GM23338 (cell line): ENCODE measurements around the gene RAPGEF5. TPM values are rescaled to one million over a fixed set of nuclear protein-coding genes. Genes with fewer than 3 reads are reported as not detected.

Experiments
- ATAC-seq: fragments of 200-7000 bp; cut with Tn5 transposase; 3 replicates; pipeline ENCODE4 v1.9.1; 2020
- DNase-seq: peaks from one replicate; pipeline ENCODE4 v3.0.0-alpha.2; 2015; ENCODE audit warnings: low spot score
- H2AFZ ChIP-seq: fragments of 200-600 bp; sonication (generic); 2 replicates; pipeline ENCODE4 v1.8.0; 2016; ENCODE audit warnings: antibody characterized with exemption, mild to moderate bottlenecking, moderate library complexity
- H3F3A ChIP-seq: fragments of 200-600 bp; sonication (generic); replicated peaks from 2 replicates; pipeline ENCODE4 v1.8.0; 2017; ENCODE audit warnings: antibody characterized with exemption, mixed run types, low read depth
- H3K27ac ChIP-seq: fragments of 200-600 bp; sonication (generic); 2 replicates; pipeline ENCODE4 v1.6.1; 2016; ENCODE audit warnings: low read depth
- H3K27me3 ChIP-seq: fragments of 200-600 bp; sonication (generic); 2 replicates; pipeline ENCODE4 v1.8.0; 2016; ENCODE audit warnings: mild to moderate bottlenecking, mixed run types, moderate library complexity; ENCODE audit not compliant: insufficient read depth
- H3K36me3 ChIP-seq: fragments of 200-600 bp; sonication (generic); 2 replicates; pipeline ENCODE4 v1.8.0; 2016; ENCODE audit warnings: mild to moderate bottlenecking; ENCODE audit not compliant: insufficient read depth
- H3K4me1 ChIP-seq: fragments of 200-600 bp; sonication (generic); 2 replicates; pipeline ENCODE4 v1.8.0; 2016; ENCODE audit warnings: mild to moderate bottlenecking, moderate library complexity; ENCODE audit not compliant: insufficient read depth
- H3K4me2 ChIP-seq: fragments of 200-600 bp; sonication (generic); 2 replicates; pipeline ENCODE4 v1.7.1; 2017; ENCODE audit warnings: mixed run types
- H3K4me3 ChIP-seq: fragments of 200-600 bp; sonication (generic); 2 replicates; pipeline ENCODE4 v1.6.1; 2016; ENCODE audit warnings: mixed run types
- H3K79me2 ChIP-seq: fragments of 200-600 bp; sonication (generic); replicated peaks from 2 replicates; pipeline ENCODE4 v1.8.0; 2017; ENCODE audit warnings: mild to moderate bottlenecking; ENCODE audit not compliant: insufficient read depth
- H3K9me2 ChIP-seq: fragments of 200-600 bp; sonication (generic); 2 replicates; pipeline ENCODE4 v1.8.0; 2017; ENCODE audit not compliant: insufficient read depth
- H4K20me1 ChIP-seq: fragments of 200-600 bp; sonication (generic); replicated peaks from 2 replicates; pipeline ENCODE4 v1.8.0; 2017; ENCODE audit warnings: mild to moderate bottlenecking; ENCODE audit not compliant: insufficient read depth
- H3K27ac Mint-ChIP-seq: 2 replicates; pipeline ENCODE4 v1.8.0; 2020; ENCODE audit warnings: inconsistent platforms, mild to moderate bottlenecking, moderate library complexity, mixed read lengths
- H3K27me3 Mint-ChIP-seq: 3 replicates; pipeline ENCODE4 v1.8.0; 2022; ENCODE audit warnings: low read depth, mild to moderate bottlenecking, moderate library complexity, mixed read lengths, inconsistent platforms; ENCODE audit not compliant: insufficient read depth, poor library complexity
- H3K36me3 Mint-ChIP-seq: 3 replicates; pipeline ENCODE4 v1.8.0; 2021; ENCODE audit warnings: low read depth, mild to moderate bottlenecking, inconsistent platforms, moderate library complexity, mixed read lengths
- H3K4me1 Mint-ChIP-seq: 3 replicates; pipeline ENCODE4 v1.8.0; 2020; ENCODE audit warnings: mild to moderate bottlenecking, inconsistent platforms, mixed read lengths
- H3K4me3 Mint-ChIP-seq: 3 replicates; pipeline ENCODE4 v1.8.0; 2021; ENCODE audit warnings: moderate library complexity, mild to moderate bottlenecking, inconsistent platforms, mixed read lengths
- H3K9me3 Mint-ChIP-seq: 3 replicates; pipeline ENCODE4 v1.8.0; 2020; ENCODE audit warnings: moderate library complexity, mild to moderate bottlenecking, inconsistent platforms, mixed read lengths
- CREB1 ChIP-seq: fragments of 250-450 bp; sonication (Bioruptor Pico); IDR thresholded peaks from 2 replicates; pipeline ENCODE4 v1.5.0; 2020; ENCODE audit warnings: low read depth, mild to moderate bottlenecking, moderate library complexity
- CTCF ChIP-seq, 2 experiments: fragments of 200-600 bp in 1 of 2; sonication (generic) in 1 of 2; conservative IDR thresholded peaks; 2 replicates each; pipeline versions ENCODE4 v1.5.1 to v1.6.1; 2016 to 2017; ENCODE audit warnings: antibody characterized with exemption in 2 of 2, low read depth in 2 of 2, mild to moderate bottlenecking in 2 of 2, moderate library complexity in 1 of 2
- ETS1 ChIP-seq: IDR thresholded peaks from 2 replicates; pipeline ENCODE4 v1.6.1; 2016; ENCODE audit warnings: antibody characterized with exemption
- EZH2 ChIP-seq: fragments of 200-600 bp; sonication (generic); IDR thresholded peaks from one replicate; pipeline ENCODE4 v1.8.0; 2017; ENCODE audit warnings: antibody characterized with exemption, mild to moderate bottlenecking, low read depth; ENCODE audit not compliant: unreplicated experiment
- EZH2phosphoT487 ChIP-seq: fragments of 200-600 bp; sonication (generic); IDR thresholded peaks from one replicate; pipeline ENCODE4 v1.8.1; 2018; ENCODE audit warnings: antibody characterized with exemption; ENCODE audit not compliant: unreplicated experiment
- JUNB ChIP-seq: IDR thresholded peaks from one replicate; pipeline ENCODE4 v1.6.1; 2016; ENCODE audit warnings: antibody characterized with exemption; ENCODE audit not compliant: unreplicated experiment
- NANOG ChIP-seq: IDR thresholded peaks from 2 replicates; pipeline ENCODE4 v1.6.1; 2016; ENCODE audit warnings: antibody characterized with exemption, borderline replicate concordance
- POLR2AphosphoS5 ChIP-seq: IDR thresholded peaks from 2 replicates; pipeline ENCODE4 v1.6.1; 2016; ENCODE audit warnings: antibody characterized with exemption, low read depth
- REST ChIP-seq: IDR thresholded peaks from one replicate; pipeline ENCODE4 v1.6.1; 2018; ENCODE audit warnings: antibody characterized with exemption; ENCODE audit not compliant: unreplicated experiment
- STAT1 ChIP-seq: IDR thresholded peaks from one replicate; pipeline ENCODE4 v1.6.1; 2016; ENCODE audit warnings: antibody characterized with exemption; ENCODE audit not compliant: unreplicated experiment
- ZNF114 ChIP-seq: fragments of 250-450 bp; sonication (Bioruptor Pico); IDR thresholded peaks from 2 replicates; pipeline ENCODE4 v1.5.0; 2020; ENCODE audit warnings: mild to moderate bottlenecking, moderate library complexity
- ZNF331 ChIP-seq: fragments of 250-450 bp; sonication (Bioruptor Pico); IDR thresholded peaks from 2 replicates; pipeline ENCODE4 v1.5.0; 2020; ENCODE audit warnings: low read depth, mild to moderate bottlenecking, moderate library complexity
- ZNF462 ChIP-seq: fragments of 250-450 bp; sonication (Bioruptor Pico); IDR thresholded peaks from 2 replicates; pipeline ENCODE4 v1.5.0; 2020; ENCODE audit warnings: mild to moderate bottlenecking, moderate library complexity
- polyA plus RNA-seq: library from polyadenylated mRNA; unstranded; fragments of >200 nt; fragmentation: Nextera tagmentation; extraction: Ambion mirVana; gene quantifications from 2 replicates; pipeline ENCODE4 v1.2.1, GENCODE V29; 2016
- total RNA-seq: library from RNA; depleted of rRNA; stranded (reverse); fragments of >200 nt; shearing (Covaris generic); gene quantifications from 2 replicates; pipeline ENCODE4 v1.2.3, GENCODE V29; 2014

Gene RAPGEF5
- total and polyA plus RNA-seq, 2 experiments from 2014 or later, result 6.3 to 13.1 TPM

- TF ChIP-seq ZNF331 (CRISPR knock-in tag) (no peak), EZH2 (no peak)
Observed at GRCh38 chr7:22090512-22090911, 266.4 kb downstream of the RAPGEF5 start (continued).

GRCh38 chr7:22090107-22090506 is 266.8 kb downstream of the RAPGEF5 start:
- H3F3A ChIP-seq, result no peaks in the 10 kb centered on the region
- Mint-ChIP-seq H3K4me1 (no peaks in the 10 kb centered on the region; the same call in 2 of the 3 replicates), H3K4me3 (no peak overlapping the region), H3K27ac (no peak overlapping the region), H3K36me3 (peaks cover 9% of the 10 kb centered on the region), H3K27me3 (peaks cover 12% of the 10 kb centered on the region), H3K9me3 (peaks cover 36% of the 10 kb centered on the region)
- no peak overlapping the region for H3K27ac ChIP-seq
- H3K4me3 ChIP-seq, result no peak overlapping the region
- no peak overlapping the region for H2AFZ ChIP-seq
- no peak overlapping the region for H3K4me2 ChIP-seq
- H3K9me2 ChIP-seq, result peaks cover 3% of the 10 kb centered on the region
- no peaks in the 10 kb centered on the region for H3K79me2 ChIP-seq
- H4K20me1 ChIP-seq, result no peaks in the 10 kb centered on the region
- no peaks in the 10 kb centered on the region for H3K27me3 ChIP-seq
- H3K4me1 ChIP-seq, result no peaks in the 10 kb centered on the region
- DNase-seq (no peak), ATAC-seq (no peak)
- H3K36me3 ChIP-seq, result no peaks in the 10 kb centered on the region; the same call in 1 of the 2 replicates
- TF ChIP-seq CTCF (conservative IDR thresholded peaks at IDR 0.05; ENCODE audit: low read depth in 2 of 2) (no peak), ZNF462 (CRISPR knock-in tag) (no peak), CREB1 (CRISPR knock-in tag) (no peak), ZNF331 (CRISPR knock-in tag) (no peak), STAT1 (no peak), POLR2AphosphoS5 (no peak), NANOG (no peak), EZH2 (no peak), ETS1 (no peak), ZNF114 (no peak), EZH2phosphoT487 (no peak), JUNB (no peak), REST (no peak)
